Kidney capillary endothelial cell (primary cell): ENCODE results near the gene MYH16.
"Not testable (repeated sequence)": the region's sequence is repeated elsewhere in the genome, so short reads cannot be mapped to it uniquely, and the experiment has no call there.

Experiments used
- DNase-seq: peaks from one replicate; pipeline ENCODE4 v3.0.0-alpha.2; 2018; ENCODE audit warnings: low spot score

Gene MYH16

GRCh38 chr7:99258501-99258900 lies 14.1 kb upstream of the MYH16 start:
- DNase-seq = no peak

- no peak for DNase-seq
Observed at GRCh38 chr7:99260395-99260794, 12.2 kb upstream of the MYH16 start.

GRCh38 chr7:99261646-99262045 lies 11.0 kb upstream of the MYH16 start:
- DNase-seq = no peak

GRCh38 chr7:99265848-99266480 lies 6.7 kb upstream of the MYH16 start:
- no peak for DNase-seq

GRCh38 chr7:99267481-99267840 lies 5.2 kb upstream of the MYH16 start:
- peak; percentile 98 for DNase-seq

- DNase-seq = no peak
Observed at GRCh38 chr7:99267841-99268576, 4.6 kb upstream of the MYH16 start.

GRCh38 chr7:99268577-99268908 lies 4.1 kb upstream of the MYH16 start:
- no peak for DNase-seq

GRCh38 chr7:99270702-99271101 lies 1.9 kb upstream of the MYH16 start:
- no peak for DNase-seq

- not testable (repeated sequence) for DNase-seq
Observed at GRCh38 chr7:99273561-99273960, 922 bp downstream of the MYH16 start.

GRCh38 chr7:99274908-99275307 lies 2.3 kb downstream of the MYH16 start:
- DNase-seq = not testable (repeated sequence)

- no peak for DNase-seq
Observed at GRCh38 chr7:99275496-99275895, 2.9 kb downstream of the MYH16 start.

- DNase-seq = no peak
Observed at GRCh38 chr7:99278180-99278579, 5.5 kb downstream of the MYH16 start.

GRCh38 chr7:99284165-99284564 lies 11.5 kb downstream of the MYH16 start:
- DNase-seq = not testable (repeated sequence)

GRCh38 chr7:99287779-99288534 lies 15.3 kb downstream of the MYH16 start:
- no peak for DNase-seq

GRCh38 chr7:99289185-99289584 lies 16.5 kb downstream of the MYH16 start:
- DNase-seq = no peak

GRCh38 chr7:99290148-99290547 lies 17.5 kb downstream of the MYH16 start:
- DNase-seq = not testable (repeated sequence)

GRCh38 chr7:99290980-99291607 lies 18.5 kb downstream of the MYH16 start:
- no peak for DNase-seq

GRCh38 chr7:99292127-99292526 lies 19.5 kb downstream of the MYH16 start:
- DNase-seq = no peak

- no peak for DNase-seq
Observed at GRCh38 chr7:99293167-99293566, 20.5 kb downstream of the MYH16 start.

- DNase-seq = no peak
Observed at GRCh38 chr7:99293650-99294049, 21.0 kb downstream of the MYH16 start.

- no peak for DNase-seq
Observed at GRCh38 chr7:99296471-99296870, 23.8 kb downstream of the MYH16 start.

GRCh38 chr7:99301496-99301895 lies 28.9 kb downstream of the MYH16 start:
- DNase-seq = no peak
